OCI-LY1 (cell line): Measurements from ENCODE around the gene DIP2C.

Experiments
- EZH2 ChIP-seq: fragments of 200-600 bp; sonication (generic), shearing (Covaris generic); IDR thresholded peaks from 2 replicates; pipeline ENCODE4 v1.8.0; 2017; ENCODE audit warnings: borderline replicate concordance, mixed run types, mild to moderate bottlenecking, antibody characterized with exemption, low read length, moderate library complexity, mixed read lengths
- TF ChIP-seq, protein P1 (sequence below): fragments of 200-600 bp; sonication (generic), shearing (Covaris generic); IDR thresholded peaks from 2 replicates; pipeline ENCODE4 v1.5.1; 2017; ENCODE audit warnings: mild to moderate bottlenecking, antibody characterized with exemption, low read length, moderate library complexity, mixed read lengths

DNA sequence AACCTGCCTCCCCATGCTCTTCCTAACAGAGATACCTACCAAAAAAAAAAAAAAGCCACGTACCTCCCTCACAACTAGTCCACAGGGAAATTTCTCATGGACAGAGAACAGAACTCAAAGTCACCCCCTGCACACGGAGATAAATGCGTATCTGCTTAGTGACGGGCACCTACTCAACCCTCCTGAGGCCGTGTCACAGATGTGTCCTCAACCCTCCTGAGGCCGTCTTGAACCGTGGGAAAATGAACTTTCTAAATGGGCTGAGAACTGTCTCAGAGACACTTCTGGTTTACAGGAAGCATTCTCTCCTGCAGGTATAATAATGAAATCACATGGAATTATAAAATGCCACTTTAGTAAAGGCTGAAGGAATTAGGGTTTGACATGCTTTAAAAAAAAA lies 155.9 kb downstream of the DIP2C start:
- TF ChIP-seq, protein P1, sequence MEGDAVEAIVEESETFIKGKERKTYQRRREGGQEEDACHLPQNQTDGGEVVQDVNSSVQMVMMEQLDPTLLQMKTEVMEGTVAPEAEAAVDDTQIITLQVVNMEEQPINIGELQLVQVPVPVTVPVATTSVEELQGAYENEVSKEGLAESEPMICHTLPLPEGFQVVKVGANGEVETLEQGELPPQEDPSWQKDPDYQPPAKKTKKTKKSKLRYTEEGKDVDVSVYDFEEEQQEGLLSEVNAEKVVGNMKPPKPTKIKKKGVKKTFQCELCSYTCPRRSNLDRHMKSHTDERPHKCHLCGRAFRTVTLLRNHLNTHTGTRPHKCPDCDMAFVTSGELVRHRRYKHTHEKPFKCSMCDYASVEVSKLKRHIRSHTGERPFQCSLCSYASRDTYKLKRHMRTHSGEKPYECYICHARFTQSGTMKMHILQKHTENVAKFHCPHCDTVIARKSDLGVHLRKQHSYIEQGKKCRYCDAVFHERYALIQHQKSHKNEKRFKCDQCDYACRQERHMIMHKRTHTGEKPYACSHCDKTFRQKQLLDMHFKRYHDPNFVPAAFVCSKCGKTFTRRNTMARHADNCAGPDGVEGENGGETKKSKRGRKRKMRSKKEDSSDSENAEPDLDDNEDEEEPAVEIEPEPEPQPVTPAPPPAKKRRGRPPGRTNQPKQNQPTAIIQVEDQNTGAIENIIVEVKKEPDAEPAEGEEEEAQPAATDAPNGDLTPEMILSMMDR: no peak
- TF ChIP-seq EZH2: no peak
